Stimulated activated CD4-positive, alpha-beta T cell treated with anti-CD3 and anti-CD28 coated beads, TNF-alpha, amount 100 ng/mL, for 24 hours (primary cell): Measurements from ENCODE around the gene NEMF.
"Not testable (repeated sequence)": the region's sequence is repeated elsewhere in the genome, so short reads cannot be mapped to it uniquely, and the experiment has no call there.

Experiments
- DNase-seq, 3 experiments: peaks; one replicate each; pipeline ENCODE4 v3.0.0-alpha.2; 2020; ENCODE audit warnings: low read depth in 3 of 3

Gene NEMF

GRCh38 chr14:49761839-49762551 lies 90.6 kb downstream of the NEMF start:
- no peak for DNase-seq

DNA sequence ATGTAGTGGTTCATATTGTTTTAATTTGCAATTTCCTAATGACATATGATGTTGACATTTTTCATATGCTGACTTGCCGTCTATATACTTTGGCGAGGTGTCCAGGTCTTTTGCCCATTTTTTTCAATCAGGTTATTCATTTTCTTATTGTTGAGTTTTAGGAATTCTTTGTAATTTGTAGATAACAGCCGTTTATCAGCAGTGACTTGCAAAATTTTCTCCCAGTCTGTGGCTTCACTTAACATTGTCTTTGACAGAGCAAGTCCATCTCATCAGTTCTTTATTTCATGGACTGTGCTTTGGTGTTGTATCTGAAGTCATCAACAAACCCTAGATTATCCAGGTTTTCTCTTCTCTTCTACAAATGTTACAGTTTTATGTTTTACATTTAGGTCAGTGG lies 97.2 kb downstream of the NEMF start:
- DNase-seq = no peak

DNA sequence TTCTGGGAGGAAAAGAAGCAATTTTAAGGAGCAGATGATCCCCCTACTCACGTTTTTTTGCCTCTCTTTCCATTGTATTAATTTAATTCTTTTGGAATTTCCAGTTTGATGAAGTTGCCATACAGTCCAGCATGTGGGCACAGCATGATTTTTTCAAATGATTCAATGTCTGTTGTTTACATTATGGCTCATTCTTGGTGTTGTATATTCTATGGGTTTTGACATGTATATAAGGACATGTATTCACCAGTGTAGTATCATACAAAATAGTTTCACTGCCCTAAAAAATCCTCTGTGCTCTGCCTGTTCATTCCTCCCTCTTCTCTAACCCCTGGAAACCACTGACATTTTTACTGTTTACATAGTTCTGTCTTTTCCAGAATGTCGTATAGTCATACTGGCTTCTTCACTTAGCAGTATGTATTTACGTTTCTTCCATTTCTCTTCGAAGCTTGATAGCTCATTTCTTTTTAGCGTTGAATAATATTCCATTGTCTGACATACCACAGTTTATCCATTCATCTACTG lies 98.0 kb downstream of the NEMF start:
- no peak for DNase-seq

GRCh38 chr14:49746476-49746875 lies 106.1 kb downstream of the NEMF start:
- not testable (repeated sequence) for DNase-seq

DNA sequence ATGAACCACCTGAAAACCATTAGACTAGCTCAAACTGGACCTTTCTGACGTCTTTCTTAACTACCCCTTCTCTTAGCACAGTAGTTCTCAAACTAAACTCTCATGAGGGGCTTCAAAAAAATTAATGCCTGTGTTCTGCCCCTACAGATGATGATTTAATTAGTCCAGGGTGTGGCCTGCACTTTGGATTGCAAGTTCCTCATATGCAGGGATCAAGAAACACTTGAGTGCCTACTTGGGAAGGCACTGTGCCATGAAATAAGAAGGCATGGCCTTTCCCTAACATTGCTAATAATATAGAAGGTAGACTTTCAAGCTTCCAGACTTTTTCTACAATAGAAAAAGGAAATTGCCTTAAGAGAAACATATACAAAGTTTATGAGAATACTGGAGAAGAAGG lies 107.4 kb downstream of the NEMF start:
- DNase-seq = no peak

DNA sequence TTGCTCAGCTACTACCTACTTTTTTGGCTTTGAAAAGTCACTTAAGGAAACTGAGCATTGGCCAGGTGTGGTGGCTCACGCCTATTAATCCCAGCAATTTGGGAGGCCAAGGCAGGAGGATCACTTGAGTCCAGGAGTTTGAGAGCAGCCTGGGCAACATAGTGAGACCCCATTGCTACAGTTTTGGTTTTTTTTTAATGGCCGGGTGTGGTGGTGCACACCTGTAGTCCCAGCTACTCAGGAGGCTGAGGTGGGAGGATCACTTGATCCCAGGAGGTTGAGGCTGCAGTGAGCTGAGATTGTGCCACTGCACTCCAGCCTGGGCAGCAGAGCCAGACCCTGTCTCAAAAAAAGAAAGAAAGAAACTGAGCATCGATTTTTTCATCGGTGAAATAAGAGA lies 116.9 kb downstream of the NEMF start:
- not testable (repeated sequence) for DNase-seq

DNA sequence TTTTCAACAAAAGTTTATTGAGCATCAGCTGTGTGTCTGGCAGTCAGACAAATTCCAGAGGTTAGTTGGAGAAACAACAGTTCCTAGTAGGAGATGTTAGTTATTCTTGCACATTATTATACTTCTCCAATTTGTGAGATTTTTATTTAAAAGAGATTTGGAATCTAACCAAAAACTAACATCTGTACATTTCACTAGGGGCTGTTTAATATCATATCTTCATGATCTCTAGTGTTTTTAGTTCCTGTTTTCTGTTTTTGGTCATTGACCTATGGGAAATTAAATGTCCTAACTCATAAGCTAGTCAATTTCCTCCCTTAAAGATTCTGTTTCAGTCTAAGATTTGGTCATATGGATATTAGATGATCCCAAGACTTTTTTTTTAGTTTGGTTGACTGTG lies 118.8 kb downstream of the NEMF start:
- DNase-seq = no peak

GRCh38 chr14:49732896-49733295 lies 119.7 kb downstream of the NEMF start:
- DNase-seq = no peak
